ENCODE data around the gene WAPL.
"Not testable (repeated sequence)": the region's sequence is repeated elsewhere in the genome, so short reads cannot be mapped to it uniquely, and the experiment has no call there.

DNA sequence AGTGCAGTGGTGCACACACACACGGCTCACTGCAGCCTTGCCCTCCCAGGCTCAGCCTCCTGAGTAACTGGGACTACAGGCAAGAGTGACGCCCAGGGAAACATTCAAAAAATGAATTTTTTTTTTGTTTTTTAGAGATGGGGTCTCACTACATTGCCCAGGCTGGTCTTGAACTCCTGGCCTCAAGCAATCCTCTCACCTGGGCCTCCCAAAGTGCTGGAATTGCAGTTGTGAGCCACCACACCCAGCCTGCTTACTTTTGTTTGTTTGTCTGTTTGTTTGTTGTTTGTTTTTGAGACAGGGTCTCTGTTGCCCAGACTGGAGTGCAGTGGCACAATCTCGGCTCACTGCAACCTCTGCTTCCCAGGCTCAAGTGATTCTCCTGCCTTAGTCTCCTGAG lies 7.1 kb upstream of the WAPL start:
- TF ChIP-seq MTA3 (IDR thresholded peaks at IDR 0.05; ENCODE audit: borderline replicate concordance); HDAC2 (IDR thresholded peaks at IDR 0.05); POLR2A (conservative IDR thresholded peaks at IDR 0.05); ARID2 (IDR thresholded peaks at IDR 0.05); EGR1 (conservative IDR thresholded peaks at IDR 0.05); GTF2F1 (IDR thresholded peaks at IDR 0.05; ENCODE audit: low read depth, low read length): not testable (repeated sequence)
- TF ChIP-seq, protein P1, sequence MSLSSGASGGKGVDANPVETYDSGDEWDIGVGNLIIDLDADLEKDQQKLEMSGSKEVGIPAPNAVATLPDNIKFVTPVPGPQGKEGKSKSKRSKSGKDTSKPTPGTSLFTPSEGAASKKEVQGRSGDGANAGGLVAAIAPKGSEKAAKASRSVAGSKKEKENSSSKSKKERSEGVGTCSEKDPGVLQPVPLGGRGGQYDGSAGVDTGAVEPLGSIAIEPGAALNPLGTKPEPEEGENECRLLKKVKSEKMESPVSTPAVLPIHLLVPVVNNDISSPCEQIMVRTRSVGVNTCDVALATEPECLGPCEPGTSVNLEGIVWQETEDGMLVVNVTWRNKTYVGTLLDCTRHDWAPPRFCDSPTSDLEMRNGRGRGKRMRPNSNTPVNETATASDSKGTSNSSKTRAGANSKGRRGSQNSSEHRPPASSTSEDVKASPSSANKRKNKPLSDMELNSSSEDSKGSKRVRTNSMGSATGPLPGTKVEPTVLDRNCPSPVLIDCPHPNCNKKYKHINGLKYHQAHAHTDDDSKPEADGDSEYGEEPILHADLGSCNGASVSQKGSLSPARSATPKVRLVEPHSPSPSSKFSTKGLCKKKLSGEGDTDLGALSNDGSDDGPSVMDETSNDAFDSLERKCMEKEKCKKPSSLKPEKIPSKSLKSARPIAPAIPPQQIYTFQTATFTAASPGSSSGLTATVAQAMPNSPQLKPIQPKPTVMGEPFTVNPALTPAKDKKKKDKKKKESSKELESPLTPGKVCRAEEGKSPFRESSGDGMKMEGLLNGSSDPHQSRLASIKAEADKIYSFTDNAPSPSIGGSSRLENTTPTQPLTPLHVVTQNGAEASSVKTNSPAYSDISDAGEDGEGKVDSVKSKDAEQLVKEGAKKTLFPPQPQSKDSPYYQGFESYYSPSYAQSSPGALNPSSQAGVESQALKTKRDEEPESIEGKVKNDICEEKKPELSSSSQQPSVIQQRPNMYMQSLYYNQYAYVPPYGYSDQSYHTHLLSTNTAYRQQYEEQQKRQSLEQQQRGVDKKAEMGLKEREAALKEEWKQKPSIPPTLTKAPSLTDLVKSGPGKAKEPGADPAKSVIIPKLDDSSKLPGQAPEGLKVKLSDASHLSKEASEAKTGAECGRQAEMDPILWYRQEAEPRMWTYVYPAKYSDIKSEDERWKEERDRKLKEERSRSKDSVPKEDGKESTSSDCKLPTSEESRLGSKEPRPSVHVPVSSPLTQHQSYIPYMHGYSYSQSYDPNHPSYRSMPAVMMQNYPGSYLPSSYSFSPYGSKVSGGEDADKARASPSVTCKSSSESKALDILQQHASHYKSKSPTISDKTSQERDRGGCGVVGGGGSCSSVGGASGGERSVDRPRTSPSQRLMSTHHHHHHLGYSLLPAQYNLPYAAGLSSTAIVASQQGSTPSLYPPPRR (CRISPR knock-in tag; IDR thresholded peaks at IDR 0.05; ENCODE audit: borderline replicate concordance): not testable (repeated sequence)

Measured in K562 (cell line).